K562 (cell line): Measurements from ENCODE around the gene LRRC41. TPM values are rescaled to one million over a fixed set of nuclear protein-coding genes. Genes with fewer than 3 reads are reported as not detected.

ENCODE experiments used
- CREM ChIP-seq: IDR thresholded peaks from 2 replicates; pipeline ENCODE4 v1.6.1; 2014; ENCODE audit warnings: antibody characterized with exemption, low read depth
- EZH2 ChIP-seq: IDR thresholded peaks from 2 replicates; pipeline ENCODE4 v1.6.1; 2012; ENCODE audit warnings: low read depth, mild to moderate bottlenecking, inconsistent platforms, low read length, borderline replicate concordance
- FOS ChIP-seq: IDR thresholded peaks from 3 replicates; pipeline ENCODE4 v1.6.1; 2011; ENCODE audit not compliant: insufficient read length; ENCODE audit errors: extremely low read depth
- HDGF ChIP-seq: fragments of 450-650 bp; IDR thresholded peaks from 2 replicates; pipeline ENCODE4 v1.6.1; 2016
- LEF1 ChIP-seq: fragments of 450-650 bp; IDR thresholded peaks from 2 replicates; pipeline ENCODE4 v1.6.1; 2016; ENCODE audit warnings: mild to moderate bottlenecking
- MCM7 ChIP-seq, 2 experiments: fragments of 450-650 bp; IDR thresholded peaks; 2 replicates each; pipeline ENCODE4 v1.6.1; 2016 to 2018
- POLR3A ChIP-seq: IDR thresholded peaks from 2 replicates; pipeline ENCODE4 v1.6.1; 2011; ENCODE audit warnings: borderline replicate concordance, mild to moderate bottlenecking, moderate library complexity; ENCODE audit not compliant: insufficient read length, insufficient read depth; ENCODE audit errors: extremely low read depth
- RBM39 ChIP-seq: fragments of 200-400 bp; formaldehyde crosslinking; optimal IDR thresholded peaks from 2 replicates; pipeline ENCODE3; 2018; ENCODE audit warnings: low read depth, low read length
- SPI1 ChIP-seq: IDR thresholded peaks from 2 replicates; pipeline ENCODE4 v1.6.1; 2011; ENCODE audit warnings: low read depth, low read length, control low read depth, borderline replicate concordance
- SRSF9 ChIP-seq: fragments of 200-400 bp; formaldehyde crosslinking; IDR thresholded peaks from 2 replicates; pipeline ENCODE4 v1.6.1; 2017; ENCODE audit warnings: low read depth, low read length, borderline replicate concordance
- YBX1 ChIP-seq: fragments of 450-650 bp; IDR thresholded peaks from 2 replicates; pipeline ENCODE4 v1.7.1; 2016; ENCODE audit warnings: mild to moderate bottlenecking
- ZFP30 ChIP-seq: fragments of 250-450 bp; sonication (Bioruptor Pico); IDR thresholded peaks from 2 replicates; pipeline ENCODE4 v1.8.0; 2022; ENCODE audit warnings: moderate library complexity, mild to moderate bottlenecking, inconsistent platforms, borderline replicate concordance
- ZKSCAN8 ChIP-seq: fragments of 200-800 bp; sonication (Bioruptor generic); IDR thresholded peaks from 2 replicates; pipeline ENCODE4 v1.6.1; 2016; ENCODE audit warnings: missing genetic modification characterization, missing compliant biosample characterization
- ZNF143 ChIP-seq: sonication (generic); formaldehyde crosslinking; IDR thresholded peaks from 2 replicates; pipeline ENCODE4 v1.9.0; 2022; ENCODE audit warnings: mild to moderate bottlenecking, missing genetic modification reagents
- ZNF431 ChIP-seq: sonication (generic); formaldehyde crosslinking; IDR thresholded peaks from 2 replicates; pipeline ENCODE4 v1.8.0; 2022; ENCODE audit warnings: mild to moderate bottlenecking, missing genetic modification reagents
- polyA plus RNA-seq, 8 experiments: library from polyadenylated mRNA; depleted of rRNA in 4 of 8; stranded (reverse) in 5 of 8; unstranded in 3 of 8; fragments of >200 nt; fragmentation: Nextera tagmentation in 2 of 8; fragmentation: Illumina TruSeq in 1 of 8; extraction: Ambion mirVana in 2 of 8; extraction: Trizol in 1 of 8; gene quantifications; 2 replicates each; pipeline versions ENCODE4 v1.2.1 to v1.2.3, GENCODE V29; 2011 to 2014; ENCODE audit warnings: inconsistent platforms in 1 of 8, missing spikeins in 1 of 8
- total RNA-seq, 7 experiments: library from RNA; depleted of rRNA in 6 of 7; stranded (reverse); fragments of >200 nt in 6 of 7; fragmentation: Illumina TruSeq in 2 of 7; extraction: Trizol in 2 of 7; gene quantifications; 2 replicates each; pipeline versions ENCODE4 v1.2.1 to v1.2.3, GENCODE V29; 2011 to 2021; ENCODE audit warnings: low replicate concordance in 1 of 7
- TF ChIP-seq, protein P1 (sequence below), 2 experiments: IDR thresholded peaks; 2 replicates each; pipeline ENCODE4 v1.6.1; 2011; ENCODE audit warnings: borderline replicate concordance in 1 of 2, control low read depth in 1 of 2, low read depth in 1 of 2, low read length in 1 of 2, mild to moderate bottlenecking in 1 of 2, mixed read lengths in 1 of 2, moderate library complexity in 1 of 2; ENCODE audit not compliant: insufficient read depth in 1 of 2, insufficient read length in 1 of 2, poor library complexity in 1 of 2, severe bottlenecking in 1 of 2; ENCODE audit errors: extremely low read depth in 1 of 2
- TF ChIP-seq, protein P2 (sequence below): sonication (generic); formaldehyde crosslinking; IDR thresholded peaks from 2 replicates; pipeline ENCODE4 v1.8.0; 2022; ENCODE audit warnings: missing genetic modification reagents, mild to moderate bottlenecking, borderline replicate concordance
- TF ChIP-seq, protein P3 (sequence below): fragments of 250-450 bp; sonication (Bioruptor Pico); IDR thresholded peaks from 2 replicates; pipeline ENCODE4 v1.8.0; 2021; ENCODE audit warnings: moderate library complexity, mild to moderate bottlenecking, inconsistent platforms
- TF ChIP-seq, protein P4 (sequence below): sonication (generic); formaldehyde crosslinking; IDR thresholded peaks from 2 replicates; pipeline ENCODE4 v1.8.0; 2023; ENCODE audit warnings: mild to moderate bottlenecking, missing genetic modification reagents
- TF ChIP-seq, protein P5 (sequence below): fragments of 250-450 bp; sonication (Bioruptor Pico); IDR thresholded peaks from 2 replicates; pipeline ENCODE4 v1.5.0; 2022; ENCODE audit warnings: mild to moderate bottlenecking
- TF ChIP-seq, protein P6 (sequence below): fragments of 250-450 bp; sonication (Bioruptor Pico); IDR thresholded peaks from 2 replicates; pipeline ENCODE4 v1.4.0; 2020; ENCODE audit warnings: mild to moderate bottlenecking, moderate library complexity

The LRRC41 gene
- total and polyA plus RNA-seq, 9 of the 15 experiments (the other 6 are each of a cell fraction or from before 2014, with no cell fraction given), result 10.5 to 64.7 (median 44.2) TPM

DNA sequence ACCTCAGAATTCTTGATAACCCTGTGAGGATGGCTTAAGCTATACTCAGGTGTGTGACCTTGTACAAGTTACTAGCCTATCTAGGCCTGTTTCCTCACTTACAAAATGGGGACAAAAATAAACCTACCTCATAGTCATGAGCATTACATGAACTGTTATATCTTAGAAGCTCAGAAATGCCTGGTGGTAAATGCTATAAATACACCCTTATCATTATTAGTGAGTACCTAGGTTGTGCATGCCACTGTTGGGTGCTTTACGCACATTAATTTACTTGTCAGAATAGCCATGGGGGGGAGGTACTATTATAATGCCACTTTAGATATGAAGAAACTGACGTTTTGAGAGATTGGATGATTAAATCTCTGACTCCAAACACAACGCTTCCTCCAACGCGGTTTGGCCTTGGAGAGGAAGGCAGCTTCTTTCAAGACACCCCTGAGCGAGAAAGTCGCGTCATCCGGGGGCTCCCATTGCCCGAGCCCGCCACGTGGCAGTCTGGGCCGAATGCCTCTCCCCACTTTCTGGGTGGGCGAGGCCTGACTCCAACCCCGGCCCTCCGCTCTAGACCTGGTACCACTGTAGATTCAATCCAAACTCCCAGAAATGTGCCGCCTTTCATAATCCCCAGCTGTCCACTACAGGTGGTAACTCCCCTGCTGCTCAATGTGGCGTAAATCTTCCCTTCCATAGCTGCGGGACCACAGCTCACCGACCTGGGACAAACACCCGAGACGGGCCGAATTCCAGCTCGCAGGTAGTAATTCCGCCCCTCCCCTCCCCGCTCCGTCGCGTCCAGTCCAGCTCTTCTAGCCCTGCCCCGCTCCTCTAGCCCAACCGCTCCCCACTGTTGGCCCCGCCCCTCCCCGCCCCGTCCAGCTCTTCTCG lies 56.6 kb downstream of the LRRC41 start (continued):
- TF ChIP-seq, protein P1, sequence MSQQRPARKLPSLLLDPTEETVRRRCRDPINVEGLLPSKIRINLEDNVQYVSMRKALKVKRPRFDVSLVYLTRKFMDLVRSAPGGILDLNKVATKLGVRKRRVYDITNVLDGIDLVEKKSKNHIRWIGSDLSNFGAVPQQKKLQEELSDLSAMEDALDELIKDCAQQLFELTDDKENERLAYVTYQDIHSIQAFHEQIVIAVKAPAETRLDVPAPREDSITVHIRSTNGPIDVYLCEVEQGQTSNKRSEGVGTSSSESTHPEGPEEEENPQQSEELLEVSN (IDR thresholded peaks at IDR 0.05; ENCODE audit: borderline replicate concordance in 1 of 2, extremely low read depth in 1 of 2, insufficient read depth in 1 of 2, insufficient read length in 1 of 2, low read depth in 1 of 2, low read length in 1 of 2, poor library complexity in 1 of 2, severe bottlenecking in 1 of 2), result peak; percentile 57 to 68
- TF ChIP-seq ZFP30 (no peak), RBM39 (no peak), YBX1 (no peak), LEF1 (no peak), FOS (no peak), SPI1 (no peak), ZNF143 (CRISPR knock-in tag) (no peak), CREM (peak; percentile 74), ZNF431 (CRISPR knock-in tag) (0 out of 2 replicates have a peak, but pooled peaks have one; percentile 54), SRSF9 (no peak), POLR3A (no peak), EZH2 (no peak), ZKSCAN8 (CRISPR knock-in tag) (no peak), MCM7 (IDR thresholded peaks at IDR 0.05) (no peak), HDGF (no peak)
- TF ChIP-seq, protein P2, sequence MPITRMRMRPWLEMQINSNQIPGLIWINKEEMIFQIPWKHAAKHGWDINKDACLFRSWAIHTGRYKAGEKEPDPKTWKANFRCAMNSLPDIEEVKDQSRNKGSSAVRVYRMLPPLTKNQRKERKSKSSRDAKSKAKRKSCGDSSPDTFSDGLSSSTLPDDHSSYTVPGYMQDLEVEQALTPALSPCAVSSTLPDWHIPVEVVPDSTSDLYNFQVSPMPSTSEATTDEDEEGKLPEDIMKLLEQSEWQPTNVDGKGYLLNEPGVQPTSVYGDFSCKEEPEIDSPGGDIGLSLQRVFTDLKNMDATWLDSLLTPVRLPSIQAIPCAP, result no peak
- TF ChIP-seq, protein P3, sequence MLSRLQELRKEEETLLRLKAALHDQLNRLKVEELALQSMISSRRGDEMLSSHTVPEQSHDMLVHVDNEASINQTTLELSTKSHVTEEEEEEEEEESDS (CRISPR knock-in tag), result no peak
- TF ChIP-seq, protein P4, sequence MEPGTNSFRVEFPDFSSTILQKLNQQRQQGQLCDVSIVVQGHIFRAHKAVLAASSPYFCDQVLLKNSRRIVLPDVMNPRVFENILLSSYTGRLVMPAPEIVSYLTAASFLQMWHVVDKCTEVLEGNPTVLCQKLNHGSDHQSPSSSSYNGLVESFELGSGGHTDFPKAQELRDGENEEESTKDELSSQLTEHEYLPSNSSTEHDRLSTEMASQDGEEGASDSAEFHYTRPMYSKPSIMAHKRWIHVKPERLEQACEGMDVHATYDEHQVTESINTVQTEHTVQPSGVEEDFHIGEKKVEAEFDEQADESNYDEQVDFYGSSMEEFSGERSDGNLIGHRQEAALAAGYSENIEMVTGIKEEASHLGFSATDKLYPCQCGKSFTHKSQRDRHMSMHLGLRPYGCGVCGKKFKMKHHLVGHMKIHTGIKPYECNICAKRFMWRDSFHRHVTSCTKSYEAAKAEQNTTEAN (CRISPR knock-in tag), result no peak; the same call in 1 of the 2 replicates
- TF ChIP-seq, protein P5, sequence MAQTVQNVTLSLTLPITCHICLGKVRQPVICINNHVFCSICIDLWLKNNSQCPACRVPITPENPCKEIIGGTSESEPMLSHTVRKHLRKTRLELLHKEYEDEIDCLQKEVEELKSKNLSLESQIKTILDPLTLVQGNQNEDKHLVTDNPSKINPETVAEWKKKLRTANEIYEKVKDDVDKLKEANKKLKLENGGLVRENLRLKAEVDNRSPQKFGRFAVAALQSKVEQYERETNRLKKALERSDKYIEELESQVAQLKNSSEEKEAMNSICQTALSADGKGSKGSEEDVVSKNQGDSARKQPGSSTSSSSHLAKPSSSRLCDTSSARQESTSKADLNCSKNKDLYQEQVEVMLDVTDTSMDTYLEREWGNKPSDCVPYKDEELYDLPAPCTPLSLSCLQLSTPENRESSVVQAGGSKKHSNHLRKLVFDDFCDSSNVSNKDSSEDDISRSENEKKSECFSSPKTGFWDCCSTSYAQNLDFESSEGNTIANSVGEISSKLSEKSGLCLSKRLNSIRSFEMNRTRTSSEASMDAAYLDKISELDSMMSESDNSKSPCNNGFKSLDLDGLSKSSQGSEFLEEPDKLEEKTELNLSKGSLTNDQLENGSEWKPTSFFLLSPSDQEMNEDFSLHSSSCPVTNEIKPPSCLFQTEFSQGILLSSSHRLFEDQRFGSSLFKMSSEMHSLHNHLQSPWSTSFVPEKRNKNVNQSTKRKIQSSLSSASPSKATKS (CRISPR knock-in tag), result no peak
- TF ChIP-seq, protein P6, sequence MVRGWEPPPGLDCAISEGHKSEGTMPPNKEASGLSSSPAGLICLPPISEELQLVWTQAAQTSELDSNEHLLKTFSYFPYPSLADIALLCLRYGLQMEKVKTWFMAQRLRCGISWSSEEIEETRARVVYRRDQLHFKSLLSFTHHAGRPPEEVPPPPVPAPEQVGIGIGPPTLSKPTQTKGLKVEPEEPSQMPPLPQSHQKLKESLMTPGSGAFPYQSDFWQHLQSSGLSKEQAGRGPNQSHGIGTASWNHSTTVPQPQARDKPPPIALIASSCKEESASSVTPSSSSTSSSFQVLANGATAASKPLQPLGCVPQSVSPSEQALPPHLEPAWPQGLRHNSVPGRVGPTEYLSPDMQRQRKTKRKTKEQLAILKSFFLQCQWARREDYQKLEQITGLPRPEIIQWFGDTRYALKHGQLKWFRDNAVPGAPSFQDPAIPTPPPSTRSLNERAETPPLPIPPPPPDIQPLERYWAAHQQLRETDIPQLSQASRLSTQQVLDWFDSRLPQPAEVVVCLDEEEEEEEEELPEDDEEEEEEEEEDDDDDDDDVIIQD (CRISPR knock-in tag), result no peak
